Gastrocnemius medialis (tissue), 4 donors: Measurements from ENCODE around the gene PAGE1. TPM values are rescaled to one million over a fixed set of nuclear protein-coding genes. Genes with fewer than 3 reads are reported as not detected.

Experiments used
- ATAC-seq, 2 donors: fragments of 150-250 bp; one replicate each; pipeline ENCODE4 v1.9.1; 2016
- DNase-seq, 2 donors: peaks; one replicate each; pipeline ENCODE4 v3.0.0-alpha.2; 2019
- H3K27ac ChIP-seq, 4 donors: fragments of 200-600 bp; sonication (generic); 1 replicate in 1 of 4; 2 replicates in 3 of 4; pipeline ENCODE4 v1.5.1; 2016 to 2018; ENCODE audit warnings: mild to moderate bottlenecking in 2 of 4, moderate library complexity in 1 of 4
- H3K27me3 ChIP-seq, 3 donors: fragments of 200-600 bp; sonication (generic) in 2 of 3; 1 replicate in 1 of 3; 2 replicates in 2 of 3; pipeline versions ENCODE4 v1.5.1 to v1.6.0; 2016 to 2019; ENCODE audit warnings: mild to moderate bottlenecking in 1 of 3, moderate library complexity in 1 of 3
- H3K36me3 ChIP-seq, 2 donors: fragments of 200-600 bp; sonication (generic) in 1 of 2; one replicate each; pipeline ENCODE4 v1.5.1; 2017 to 2018
- H3K4me1 ChIP-seq, 2 donors: fragments of 200-600 bp; sonication (generic) in 1 of 2; one replicate each; pipeline ENCODE4 v1.5.1; 2016 to 2017; ENCODE audit warnings: mild to moderate bottlenecking in 2 of 2
- H3K4me3 ChIP-seq, 4 donors: fragments of 200-600 bp; sonication (generic) in 3 of 4; 1 replicate in 1 of 4; 2 replicates in 3 of 4; pipeline ENCODE4 v1.5.1; 2016 to 2019; ENCODE audit warnings: mild to moderate bottlenecking in 2 of 4
- H3K9me3 ChIP-seq, 3 donors: fragments of 200-600 bp; sonication (generic) in 2 of 3; 1 replicate in 1 of 3; 2 replicates in 2 of 3; pipeline ENCODE4 v1.5.1; 2016 to 2019
- CTCF ChIP-seq, 5 experiments: fragments of 450-650 bp in 3 of 5; fragments of 200-600 bp in 2 of 5; sonication (generic) in 2 of 5; IDR thresholded peaks in 4 of 5; conservative IDR thresholded peaks in 1 of 5; 1 replicate in 4 of 5; 2 replicates in 1 of 5; pipeline ENCODE4 v1.5.1; 2016 to 2019; ENCODE audit warnings: antibody characterized with exemption in 5 of 5, mild to moderate bottlenecking in 3 of 5, moderate library complexity in 3 of 5
- POLR2A ChIP-seq, 2 donors: fragments of 450-650 bp; IDR thresholded peaks; one replicate each; pipeline ENCODE4 v1.6.1; 2017; ENCODE audit warnings: antibody characterized with exemption in 2 of 2, mild to moderate bottlenecking in 2 of 2, moderate library complexity in 2 of 2
- in situ Hi-C, 4 donors: fragments of 200-750 bp; cut with MboI; loops; one replicate each; pipeline versions ENCODE4 v1.15.0 to v1.8.0; 2017; ENCODE audit warnings: low sequenced_read_pairs in 4 of 4
- intact Hi-C: fragments of 100-400 bp; cut with DNase I; formaldehyde crosslinking; loops from one replicate; pipeline ENCODE4 v1.15.1; 2023; ENCODE audit warnings: low total_unique reads
- total RNA-seq, 4 donors: library from RNA; depleted of rRNA; stranded (reverse); fragments of >200 nt; gene quantifications; one replicate each; pipeline versions ENCODE4 v1.1.0 to v1.2.3, GENCODE V29; 2016

Gene PAGE1
- total RNA-seq, 4 donors from 2014 or later: not detected

- no peak overlapping the region for H3K27ac ChIP-seq
- intact Hi-C loops (no loop called here), in situ Hi-C loops (no loop called here)
- H3K27me3 ChIP-seq: no peaks in the 10 kb centered on the region
- no peaks in the 10 kb centered on the region for H3K9me3 ChIP-seq
- ATAC-seq: no peak
- H3K4me3 ChIP-seq: no peak overlapping the region
- no peak for DNase-seq
- no peaks in the 10 kb centered on the region for H3K36me3 ChIP-seq
- no peak for TF ChIP-seq CTCF (IDR thresholded peaks at IDR 0.05 in 4 of 5, conservative IDR thresholded peaks at IDR 0.05 in 1 of 5)
- TF ChIP-seq POLR2A (IDR thresholded peaks at IDR 0.05): no peak
- H3K4me1 ChIP-seq: no peaks in the 10 kb centered on the region
Measured at GRCh38 chrX:49644991-49645637, 50.7 kb downstream of the PAGE1 start.

Other genes with a start within 250 kb of the PAGE1 start
- gene GAGE12C, start 163.8 kb downstream of the PAGE1 start, total RNA-seq: not detected
- not detected for gene GAGE12D, start 154.3 kb downstream of the PAGE1 start, total RNA-seq
- gene GAGE12E, start 144.7 kb downstream of the PAGE1 start, total RNA-seq: not detected
- gene GAGE12F, start 135.1 kb downstream of the PAGE1 start, total RNA-seq: not detected
- gene GAGE12G, start 125.6 kb downstream of the PAGE1 start, total RNA-seq: not detected
- gene GAGE12H, start 116.0 kb downstream of the PAGE1 start, total RNA-seq: not detected
- gene GAGE2A, start 106.5 kb downstream of the PAGE1 start, total RNA-seq: not detected
- not detected for gene GAGE1, start 97.0 kb downstream of the PAGE1 start, total RNA-seq
- gene PAGE4, start 133.3 kb upstream of the PAGE1 start, total RNA-seq: not detected
- 1 to 10 TPM; 1.0 to 2.0 (median 1.7) TPM for gene USP27X, start 183.5 kb upstream of the PAGE1 start, total RNA-seq
- gene CLCN5, start 226.6 kb upstream of the PAGE1 start, total RNA-seq: 10 to 100 TPM in 1 of 4 donors, 1 to 10 TPM in 3; 2.7 to 13.1 (median 6.8) TPM